Measurements from ENCODE around the gene CDK2AP2.

DNA sequence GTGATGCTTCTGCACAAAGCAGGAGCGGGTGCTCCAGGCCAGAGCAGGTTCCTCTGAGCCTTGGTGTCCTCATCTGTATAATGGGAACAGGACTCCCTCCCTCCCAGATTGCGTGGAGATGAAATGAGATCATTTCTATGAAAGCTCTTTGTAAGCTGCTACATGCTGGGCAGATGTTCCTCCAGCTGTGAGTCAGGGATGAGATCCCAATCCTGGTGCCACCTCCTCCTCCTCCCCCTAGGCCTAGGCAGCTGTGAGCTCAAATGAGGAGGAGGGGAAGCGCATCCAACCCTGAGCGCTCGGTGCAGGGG, 22.3 kb upstream of the CDK2AP2 start:
- TF ChIP-seq, protein P1, sequence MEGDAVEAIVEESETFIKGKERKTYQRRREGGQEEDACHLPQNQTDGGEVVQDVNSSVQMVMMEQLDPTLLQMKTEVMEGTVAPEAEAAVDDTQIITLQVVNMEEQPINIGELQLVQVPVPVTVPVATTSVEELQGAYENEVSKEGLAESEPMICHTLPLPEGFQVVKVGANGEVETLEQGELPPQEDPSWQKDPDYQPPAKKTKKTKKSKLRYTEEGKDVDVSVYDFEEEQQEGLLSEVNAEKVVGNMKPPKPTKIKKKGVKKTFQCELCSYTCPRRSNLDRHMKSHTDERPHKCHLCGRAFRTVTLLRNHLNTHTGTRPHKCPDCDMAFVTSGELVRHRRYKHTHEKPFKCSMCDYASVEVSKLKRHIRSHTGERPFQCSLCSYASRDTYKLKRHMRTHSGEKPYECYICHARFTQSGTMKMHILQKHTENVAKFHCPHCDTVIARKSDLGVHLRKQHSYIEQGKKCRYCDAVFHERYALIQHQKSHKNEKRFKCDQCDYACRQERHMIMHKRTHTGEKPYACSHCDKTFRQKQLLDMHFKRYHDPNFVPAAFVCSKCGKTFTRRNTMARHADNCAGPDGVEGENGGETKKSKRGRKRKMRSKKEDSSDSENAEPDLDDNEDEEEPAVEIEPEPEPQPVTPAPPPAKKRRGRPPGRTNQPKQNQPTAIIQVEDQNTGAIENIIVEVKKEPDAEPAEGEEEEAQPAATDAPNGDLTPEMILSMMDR (IDR thresholded peaks at IDR 0.05; ENCODE audit: low read depth, low read length) = no peak
- no peak for TF ChIP-seq EZH2phosphoT487 (IDR thresholded peaks at IDR 0.05; ENCODE audit: low read depth)
